Endodermal cell (in vitro differentiated cells): ENCODE data around the gene CASP5. TPM values are rescaled to one million over a fixed set of nuclear protein-coding genes. Genes with fewer than 3 reads are reported as not detected.
"Not testable (repeated sequence)": the region's sequence is repeated elsewhere in the genome, so short reads cannot be mapped to it uniquely, and the experiment has no call there.

Experiments used
- DNase-seq: peaks from one replicate; pipeline ENCODE4 v3.0.0-alpha.2; 2017
- H3K27ac ChIP-seq: 2 replicates; pipeline ENCODE4 v1.5.1; 2013; ENCODE audit warnings: mild to moderate bottlenecking, low read depth, low read length, moderate library complexity
- H3K27me3 ChIP-seq: 2 replicates; pipeline ENCODE4 v1.6.1; 2013; ENCODE audit warnings: mild to moderate bottlenecking, low read length, moderate library complexity; ENCODE audit not compliant: insufficient read depth, control insufficient read depth, poor library complexity, severe bottlenecking
- H3K36me3 ChIP-seq: 2 replicates; pipeline ENCODE4 v1.7.0; 2013; ENCODE audit warnings: mild to moderate bottlenecking, low read length, moderate library complexity; ENCODE audit not compliant: control insufficient read depth, insufficient read depth
- H3K4me1 ChIP-seq: one replicate; pipeline ENCODE4 v1.7.0; 2013; ENCODE audit warnings: low read length; ENCODE audit not compliant: control insufficient read depth, insufficient read depth
- H3K4me3 ChIP-seq: 2 replicates; pipeline ENCODE4 v1.5.1; 2013; ENCODE audit warnings: mild to moderate bottlenecking, low read length, moderate library complexity
- H3K9ac ChIP-seq: 2 replicates; pipeline ENCODE4 v1.6.1; 2013; ENCODE audit warnings: mild to moderate bottlenecking, low read length, moderate library complexity; ENCODE audit not compliant: poor library complexity, severe bottlenecking; ENCODE audit errors: extremely low read depth
- H3K9me3 ChIP-seq: 2 replicates; pipeline ENCODE4 v1.6.1; 2013; ENCODE audit warnings: mild to moderate bottlenecking, low read length, moderate library complexity; ENCODE audit not compliant: control insufficient read depth
- H3K27ac Mint-ChIP-seq: 2 replicates; pipeline ENCODE4 v1.8.0; 2020; ENCODE audit warnings: mixed read lengths
- H3K27me3 Mint-ChIP-seq: 2 replicates; pipeline ENCODE4 v1.8.0; 2021; ENCODE audit warnings: mild to moderate bottlenecking, mixed read lengths; ENCODE audit not compliant: insufficient read depth
- H3K36me3 Mint-ChIP-seq: 2 replicates; pipeline ENCODE4 v1.8.0; 2020; ENCODE audit warnings: low read depth, mixed read lengths
- H3K4me1 Mint-ChIP-seq: 2 replicates; pipeline ENCODE4 v1.8.0; 2020; ENCODE audit warnings: mixed read lengths
- H3K4me3 Mint-ChIP-seq: 2 replicates; pipeline ENCODE4 v1.8.0; 2020; ENCODE audit warnings: mild to moderate bottlenecking, moderate library complexity, mixed read lengths
- H3K9me3 Mint-ChIP-seq: 2 replicates; pipeline ENCODE4 v1.8.0; 2020; ENCODE audit warnings: mild to moderate bottlenecking, mixed read lengths
- CTCF ChIP-seq: fragments of 200-600 bp; sonication (generic); conservative IDR thresholded peaks from 2 replicates; pipeline ENCODE4 v1.5.0; 2021; ENCODE audit warnings: antibody characterized with exemption, mild to moderate bottlenecking
- WGBS, 2 experiments: methylation state at CpG; one replicate each; pipeline versions ENCODE4 v1.1.5 to v1.1.7; 2013; ENCODE audit warnings: missing lambda C conversion rate in 2 of 2, mixed read lengths in 1 of 2; ENCODE audit not compliant: insufficient coverage in 1 of 2, insufficient read length in 1 of 2; 5-methylcytosine and 5-hydroxymethylcytosine counted together
- total RNA-seq, 2 donors: library from RNA; stranded (reverse); fragmentation: NEBNext Ultra II Directional in 1 of 2; extraction: Animal tissue kit (Norgen Biotek cat#: 25700) in 1 of 2; gene quantifications; 2 replicates in 1 of 2; 3 replicates in 1 of 2; pipeline ENCODE4 v1.2.1, GENCODE V29; 2021

The CASP5 gene
- total RNA-seq, 2 donors from 2014 or later: not detected

- no peaks in the 10 kb centered on the region for H3K9me3 Mint-ChIP-seq
- no peaks in the 10 kb centered on the region for H3K27me3 Mint-ChIP-seq
- H3K4me1 Mint-ChIP-seq: no peaks in the 10 kb centered on the region
Measured at GRCh38 chr11:105040703-105041102, 17.7 kb upstream of the CASP5 start.

GRCh38 chr11:105034813-105035620 is 12.0 kb upstream of the CASP5 start, which contains the start of gene CASP1:
Gene CASP1 (minus strand): TSS chr11:105035144. CDS start chr11:105035113, 31 bp downstream.
- H3K27me3 ChIP-seq: no peaks in the 10 kb centered on the region
- DNase-seq: no peak
- WGBS, 2 experiments: 89% methylated on average over 3 of the region's 3 CpGs; no CpG with 5 or more reads in 1 of the 2 experiments
- Mint-ChIP-seq H3K4me3 (no peak within 1 kb of the TSS), H3K9me3 (no peaks in the 10 kb centered on the region), H3K4me1 (no peaks in the 10 kb centered on the region), H3K27ac (no peak within 1 kb of the TSS), H3K36me3 (no peaks in the 10 kb centered on the region), H3K27me3 (no peaks in the 10 kb centered on the region)
- H3K9ac ChIP-seq: no peak within 1 kb of the TSS
- H3K36me3 ChIP-seq: no peaks in the 10 kb centered on the region
- no peaks in the 10 kb centered on the region for H3K4me1 ChIP-seq
- no peak within 1 kb of the TSS for H3K4me3 ChIP-seq
- H3K9me3 ChIP-seq: no peaks in the 10 kb centered on the region
- no peak within 1 kb of the TSS for H3K27ac ChIP-seq
- no peak for TF ChIP-seq CTCF

More at GRCh38 chr11:105040703-105041102, 17.7 kb upstream of the CASP5 start:
- no peaks in the 10 kb centered on the region for H3K36me3 ChIP-seq
- no peaks in the 10 kb centered on the region for H3K9me3 ChIP-seq
- H3K4me1 ChIP-seq: no peaks in the 10 kb centered on the region
- no peak overlapping the region for H3K4me3 ChIP-seq
- Mint-ChIP-seq H3K4me3 (no peak overlapping the region), H3K36me3 (no peaks in the 10 kb centered on the region), H3K27ac (no peak overlapping the region)
- H3K27me3 ChIP-seq: no peaks in the 10 kb centered on the region
- 97 to 100% methylated on average over 1 to 2 of the region's 2 CpGs for WGBS, 2 experiments
- no peak overlapping the region for H3K27ac ChIP-seq
- TF ChIP-seq CTCF: no peak
- DNase-seq: no peak
- no peak overlapping the region for H3K9ac ChIP-seq

- not testable (repeated sequence) for H3K27me3 ChIP-seq, H3K4me1 ChIP-seq, H3K36me3 ChIP-seq, H3K9me3 Mint-ChIP-seq, H3K27ac Mint-ChIP-seq, H3K27me3 Mint-ChIP-seq, DNase-seq, H3K36me3 Mint-ChIP-seq, H3K27ac ChIP-seq, H3K9me3 ChIP-seq, H3K9ac ChIP-seq, H3K4me3 Mint-ChIP-seq, H3K4me3 ChIP-seq, H3K4me1 Mint-ChIP-seq
- WGBS, 2 experiments: 83 to 91% methylated on average over 1 to 2 of the region's 2 CpGs
Measured at GRCh38 chr11:105034388-105034787, 11.4 kb upstream of the CASP5 start.
